ENCODE results near the gene SLC48A1.
A peak's percentile ranks its signal among the peaks of the same experiment; 100 is the strongest.

SLC48A1 gene

GRCh38 chr12:47758834-47759690 is 14.0 kb upstream of the SLC48A1 start, which contains the start of gene RAPGEF3:
TSS of gene RAPGEF3 (minus strand) at chr12:47758880. CDS start at chr12:47758556, 324 bp downstream.
- peak; percentile 65 for DNase-seq

GRCh38 chr12:47762850-47763465 is 10.1 kb upstream of the SLC48A1 start:
- no peak for DNase-seq

- no peak for DNase-seq
Measured at GRCh38 chr12:47763481-47764346, 9.3 kb upstream of the SLC48A1 start.

- no peak for DNase-seq
Measured at GRCh38 chr12:47766502-47767215, 6.4 kb upstream of the SLC48A1 start.

- DNase-seq, result peak; percentile 80
Measured at GRCh38 chr12:47767216-47767724, 5.8 kb upstream of the SLC48A1 start.

- no peak for DNase-seq
Measured at GRCh38 chr12:47768323-47768811, 4.7 kb upstream of the SLC48A1 start.

GRCh38 chr12:47769234-47770085 is 3.6 kb upstream of the SLC48A1 start:
- no peak for DNase-seq

- DNase-seq, result no peak
Measured at GRCh38 chr12:47770086-47770726, 2.8 kb upstream of the SLC48A1 start.

- DNase-seq, result no peak
Measured at GRCh38 chr12:47771304-47771703, 1.7 kb upstream of the SLC48A1 start.

GRCh38 chr12:47772094-47772660 is 861 bp upstream of the SLC48A1 start:
- no peak for DNase-seq

GRCh38 chr12:47772738-47773061 is 338 bp upstream of the SLC48A1 start:
- no peak for DNase-seq

- DNase-seq, result no peak
Measured at GRCh38 chr12:47773858-47774580, 981 bp downstream of the SLC48A1 start.

- DNase-seq, result no peak
Measured at GRCh38 chr12:47774663-47775062, 1.6 kb downstream of the SLC48A1 start.

GRCh38 chr12:47775100-47775911 is 2.3 kb downstream of the SLC48A1 start:
- no peak for DNase-seq

- DNase-seq, result no peak
Measured at GRCh38 chr12:47776471-47777143, 3.6 kb downstream of the SLC48A1 start.

GRCh38 chr12:47777151-47777550 is 4.1 kb downstream of the SLC48A1 start:
- DNase-seq, result no peak

- DNase-seq, result no peak
Measured at GRCh38 chr12:47777741-47778558, 4.9 kb downstream of the SLC48A1 start.

All from CD4-positive, alpha-beta T cell treated with Interleukin-17A for 1 hour (primary cell).